ENCODE data around the gene IKZF2.

The IKZF2 gene

GRCh38 chr2:213129311-213129710 is 22.1 kb downstream of the IKZF2 start:
- Mint-ChIP-seq H3K36me3 (peaks cover 59% of the 10 kb centered on the region), H3K27ac (peak overlapping the region; percentile 63), H3K4me1 (peaks cover 26% of the 10 kb centered on the region), H3K9me3 (no peaks in the 10 kb centered on the region), H3K4me3 (peak overlapping the region; percentile 28)
- DNase-seq (ENCODE audit: low spot score in 2 of 2) (no peak), ATAC-seq (no peak)

DNA sequence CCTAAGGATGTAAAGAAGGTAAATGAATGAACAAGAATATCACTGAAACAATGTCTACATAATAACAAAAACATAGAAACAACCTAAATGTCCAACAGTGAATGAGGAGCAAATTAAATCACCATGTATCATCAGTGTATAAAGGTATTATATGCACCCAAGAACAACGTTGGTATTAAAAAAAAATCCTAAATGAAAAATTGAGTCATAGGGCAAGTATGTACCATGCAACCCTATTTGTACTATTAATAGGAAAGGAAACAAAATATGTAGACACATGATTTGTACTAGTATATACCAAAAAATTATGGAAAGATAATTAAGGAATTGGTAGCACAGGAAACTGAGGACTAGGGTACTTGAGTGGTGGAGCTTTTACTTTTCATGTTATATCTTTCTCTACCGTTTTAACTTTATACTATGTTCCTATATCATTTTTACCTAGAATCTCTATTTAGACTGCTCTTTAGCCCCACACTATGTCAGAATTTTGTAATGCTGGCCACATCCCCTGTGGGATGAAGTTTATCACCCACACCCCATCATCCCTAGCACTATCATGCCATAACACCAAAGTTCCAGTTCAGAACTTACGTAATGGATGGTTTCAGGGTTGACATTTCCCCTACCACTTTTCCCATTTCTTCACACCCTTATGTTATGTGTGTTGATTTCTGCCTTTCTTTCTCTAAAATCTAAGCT is 25.6 kb downstream of the IKZF2 start:
- DNase-seq (ENCODE audit: low spot score in 2 of 2) (no peak), ATAC-seq (peak; percentile 88)
- Mint-ChIP-seq H3K4me1 (peaks cover 50% of the 10 kb centered on the region), H3K36me3 (peaks cover 53% of the 10 kb centered on the region), H3K27ac (peak overlapping the region; percentile 89), H3K4me3 (peak overlapping the region; percentile 29), H3K9me3 (no peaks in the 10 kb centered on the region)

- peaks cover 32% of the 10 kb centered on the region for H3K36me3 Mint-ChIP-seq
- no peak for DNase-seq (ENCODE audit: low spot score in 2 of 2)
- H3K9me3 Mint-ChIP-seq: no peaks in the 10 kb centered on the region
- no peak for ATAC-seq
- peak overlapping the region; percentile 91 for H3K27ac Mint-ChIP-seq
- H3K4me1 Mint-ChIP-seq: peaks cover 58% of the 10 kb centered on the region
- H3K4me3 Mint-ChIP-seq: peak overlapping the region; percentile 40
These were observed 28.7 kb downstream of the IKZF2 start for GRCh38 chr2:213122725-213123124.

GRCh38 chr2:213121690-213122089 is 29.7 kb downstream of the IKZF2 start:
- H3K4me3 Mint-ChIP-seq: peak overlapping the region; percentile 40
- ATAC-seq: no peak
- peaks cover 58% of the 10 kb centered on the region for H3K4me1 Mint-ChIP-seq
- H3K9me3 Mint-ChIP-seq: no peaks in the 10 kb centered on the region
- peaks cover 35% of the 10 kb centered on the region for H3K36me3 Mint-ChIP-seq
- peak overlapping the region; percentile 91 for H3K27ac Mint-ChIP-seq
- DNase-seq (ENCODE audit: low spot score in 2 of 2): no peak

- Mint-ChIP-seq H3K4me3 (peak overlapping the region; percentile 49), H3K4me1 (peaks cover 50% of the 10 kb centered on the region), H3K36me3 (peaks cover 52% of the 10 kb centered on the region), H3K9me3 (no peaks in the 10 kb centered on the region), H3K27ac (peak overlapping the region; percentile 91)
- ATAC-seq: peak; percentile 93
- no peak for DNase-seq (ENCODE audit: low spot score in 2 of 2)
These were observed 32.2 kb downstream of the IKZF2 start for GRCh38 chr2:213119061-213119809.

- peak overlapping the region; percentile 55 for H3K4me3 Mint-ChIP-seq
- H3K4me1 Mint-ChIP-seq: peaks cover 22% of the 10 kb centered on the region
- peak overlapping the region; percentile 64 for H3K27ac Mint-ChIP-seq
- peaks cover 35% of the 10 kb centered on the region for H3K36me3 Mint-ChIP-seq
- DNase-seq (ENCODE audit: low spot score in 2 of 2): no peak
- ATAC-seq: peak; percentile 44
- H3K9me3 Mint-ChIP-seq: no peaks in the 10 kb centered on the region
These were observed 43.1 kb downstream of the IKZF2 start for GRCh38 chr2:213108308-213108707.

GRCh38 chr2:213107728-213108127 is 43.7 kb downstream of the IKZF2 start:
- DNase-seq (ENCODE audit: low spot score in 2 of 2): no peak
- Mint-ChIP-seq H3K4me3 (peak overlapping the region; percentile 55), H3K36me3 (peaks cover 31% of the 10 kb centered on the region), H3K27ac (peak overlapping the region; percentile 64), H3K9me3 (no peaks in the 10 kb centered on the region), H3K4me1 (peaks cover 22% of the 10 kb centered on the region)
- ATAC-seq: peak; percentile 38

- peak overlapping the region; percentile 62 for H3K4me3 Mint-ChIP-seq
- peak overlapping the region; percentile 91 for H3K27ac Mint-ChIP-seq
- DNase-seq (ENCODE audit: low spot score in 2 of 2) (no peak), ATAC-seq (no peak)
- H3K36me3 Mint-ChIP-seq: peaks cover 35% of the 10 kb centered on the region
- peaks cover 31% of the 10 kb centered on the region for H3K4me1 Mint-ChIP-seq
- H3K9me3 Mint-ChIP-seq: no peaks in the 10 kb centered on the region
These were observed 46.2 kb downstream of the IKZF2 start for GRCh38 chr2:213105212-213105611.

GRCh38 chr2:213104903-213105202 is 46.6 kb downstream of the IKZF2 start:
- H3K27ac Mint-ChIP-seq: peak overlapping the region; percentile 91
- H3K9me3 Mint-ChIP-seq: no peaks in the 10 kb centered on the region
- no peak for ATAC-seq
- H3K36me3 Mint-ChIP-seq: peaks cover 33% of the 10 kb centered on the region
- peaks cover 31% of the 10 kb centered on the region for H3K4me1 Mint-ChIP-seq
- DNase-seq (ENCODE audit: low spot score in 2 of 2): no peak
- peak overlapping the region; percentile 62 for H3K4me3 Mint-ChIP-seq

DNA sequence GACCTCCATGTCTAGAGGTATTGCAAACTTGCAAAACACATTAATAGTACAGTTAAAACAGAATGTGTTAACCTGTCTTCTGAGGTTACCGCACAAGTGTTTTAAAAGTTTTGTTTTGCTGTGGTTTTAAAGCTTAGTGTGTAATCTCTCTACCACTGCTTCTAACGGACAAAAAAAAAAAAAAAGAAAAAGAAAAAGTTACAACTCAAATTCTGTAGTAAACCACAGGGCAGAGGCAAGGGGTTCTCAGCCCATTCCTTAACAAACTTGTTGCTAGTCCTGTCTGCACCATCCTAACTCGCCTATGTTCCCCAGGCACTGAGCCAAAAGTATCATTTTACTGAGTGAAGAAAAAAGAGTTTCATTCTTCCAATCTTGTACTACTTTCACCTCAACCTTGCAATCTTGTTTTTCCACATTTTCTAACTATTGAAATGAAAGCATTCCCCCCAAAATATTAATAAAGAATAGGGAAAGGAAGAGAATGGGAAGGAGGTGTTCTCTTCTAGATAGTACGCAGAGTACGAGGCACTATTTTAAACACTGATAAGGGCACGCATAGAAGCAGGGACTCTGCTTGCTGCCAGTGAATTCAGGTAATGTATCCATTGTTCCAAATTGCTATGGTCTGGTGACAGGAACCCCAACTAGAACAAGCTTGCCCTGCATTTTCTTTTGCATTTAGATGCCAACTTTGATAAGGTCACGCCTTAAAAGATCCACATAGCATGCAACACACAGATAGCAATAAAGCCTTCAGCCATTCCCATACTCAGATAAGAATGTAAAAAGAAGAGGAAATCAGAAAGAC is 47.1 kb downstream of the IKZF2 start:
- ATAC-seq: peak; percentile 73

DNA sequence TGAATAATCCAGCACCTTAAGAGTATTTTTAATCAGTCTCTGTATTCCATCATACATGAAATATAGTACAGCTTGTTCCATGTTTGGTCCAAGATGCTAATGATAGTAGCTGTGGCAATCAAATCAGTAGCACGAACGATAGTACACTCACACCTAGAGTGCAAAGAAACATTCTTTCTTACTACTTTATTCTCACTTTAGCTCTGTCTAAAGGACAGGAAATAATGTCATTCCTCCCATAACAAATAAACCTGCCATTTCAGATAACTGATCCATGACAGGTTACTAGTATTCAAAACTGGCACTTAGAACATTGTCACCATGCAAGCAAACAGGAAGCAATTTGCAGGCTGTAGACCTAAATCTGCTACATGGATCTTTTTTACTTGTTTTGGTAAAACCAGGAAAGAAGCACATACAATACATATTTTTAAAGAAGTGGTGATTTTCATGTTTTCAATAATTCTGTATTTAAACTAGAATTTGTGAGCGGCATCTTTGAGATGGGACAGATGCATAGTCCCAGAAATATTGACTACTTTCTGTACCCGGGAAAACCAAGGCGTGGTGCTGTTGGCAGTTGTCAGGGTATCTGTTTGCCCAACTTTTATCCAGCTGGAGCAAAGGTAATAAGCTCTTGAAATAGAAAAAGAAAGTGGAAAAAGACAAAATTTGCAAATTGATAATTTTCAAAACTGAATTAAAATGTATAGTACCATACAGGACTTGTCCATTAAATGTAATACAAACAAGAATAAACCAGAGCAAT is 49.5 kb downstream of the IKZF2 start:
- Mint-ChIP-seq H3K4me3 (peak overlapping the region; percentile 62), H3K27ac (peak overlapping the region; percentile 87), H3K4me1 (peaks cover 25% of the 10 kb centered on the region), H3K9me3 (no peaks in the 10 kb centered on the region), H3K36me3 (peaks cover 45% of the 10 kb centered on the region)
- no peak for DNase-seq (ENCODE audit: low spot score in 2 of 2)
- peak; percentile 77 for ATAC-seq

More for the DNA sequence above, 47.1 kb downstream of the IKZF2 start:
- Mint-ChIP-seq H3K27ac (peak overlapping the region; percentile 91), H3K4me3 (peak overlapping the region; percentile 62), H3K9me3 (no peaks in the 10 kb centered on the region), H3K4me1 (peaks cover 35% of the 10 kb centered on the region), H3K36me3 (peaks cover 35% of the 10 kb centered on the region)
- no peak for DNase-seq (ENCODE audit: low spot score in 2 of 2)

- Mint-ChIP-seq H3K9me3 (no peaks in the 10 kb centered on the region), H3K36me3 (peaks cover 45% of the 10 kb centered on the region), H3K4me1 (peaks cover 25% of the 10 kb centered on the region), H3K4me3 (peak overlapping the region; percentile 62), H3K27ac (peak overlapping the region; percentile 87)
- ATAC-seq: no peak
- no peak for DNase-seq (ENCODE audit: low spot score in 2 of 2)
These were observed 50.3 kb downstream of the IKZF2 start for GRCh38 chr2:213101109-213101508.

GRCh38 chr2:213098612-213099011 is 52.8 kb downstream of the IKZF2 start:
- H3K27ac Mint-ChIP-seq: peak overlapping the region; percentile 87
- H3K36me3 Mint-ChIP-seq: peaks cover 38% of the 10 kb centered on the region
- H3K4me1 Mint-ChIP-seq: peaks cover 23% of the 10 kb centered on the region
- H3K4me3 Mint-ChIP-seq: peak overlapping the region; percentile 55
- ATAC-seq: no peak
- DNase-seq (ENCODE audit: low spot score in 2 of 2): no peak
- no peaks in the 10 kb centered on the region for H3K9me3 Mint-ChIP-seq

- Mint-ChIP-seq H3K36me3 (peaks cover 18% of the 10 kb centered on the region), H3K27ac (no peak overlapping the region), H3K4me1 (peaks cover 36% of the 10 kb centered on the region), H3K4me3 (no peak overlapping the region), H3K9me3 (no peaks in the 10 kb centered on the region)
- DNase-seq (ENCODE audit: low spot score in 2 of 2) (no peak), ATAC-seq (no peak)
These were observed 59.6 kb downstream of the IKZF2 start for GRCh38 chr2:213091765-213092164.

DNA sequence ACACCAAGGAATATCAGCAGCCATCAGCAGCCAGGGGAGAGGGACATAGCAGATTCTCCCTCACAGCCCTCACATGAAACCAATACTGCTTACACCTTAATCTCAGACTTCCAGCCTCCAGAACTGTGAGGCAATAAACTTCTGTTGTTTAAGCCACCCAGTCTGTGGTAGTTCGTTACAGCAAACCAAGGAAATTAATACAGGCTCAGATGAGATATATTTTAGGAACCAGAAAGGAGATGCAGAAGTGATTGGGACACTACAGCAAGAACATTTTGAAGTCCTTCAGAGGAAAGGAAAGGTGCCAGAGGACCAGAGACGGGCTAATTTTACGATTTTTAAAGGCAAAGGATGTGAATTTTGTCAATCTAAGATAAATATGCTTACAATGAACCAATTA is 60.6 kb downstream of the IKZF2 start:
- H3K4me3 Mint-ChIP-seq: no peak overlapping the region
- H3K9me3 Mint-ChIP-seq: no peaks in the 10 kb centered on the region
- H3K36me3 Mint-ChIP-seq: peaks cover 18% of the 10 kb centered on the region
- DNase-seq (ENCODE audit: low spot score in 2 of 2) (no peak), ATAC-seq (no peak)
- peak overlapping the region; percentile 18 for H3K27ac Mint-ChIP-seq
- H3K4me1 Mint-ChIP-seq: peaks cover 36% of the 10 kb centered on the region

All from stimulated activated effector memory CD8-positive, alpha-beta T cell treated with anti-CD3 and anti-CD28 coated beads, Interleukin-12 subunit alpha, Interleukin-12 subunit beta, amount 100 ng/mL, for 72 hours (primary cell).